ENCODE data around the gene GABARAP. TPM values are rescaled to one million over a fixed set of nuclear protein-coding genes. Genes with fewer than 3 reads are reported as not detected.

Gene GABARAP
- total RNA-seq, result 1,000 to 10,000 TPM in 1 of 7 donors, 100 to 1,000 TPM in 6; 526 to 1,303 (median 619) TPM
- 1,000 to 10,000 TPM in 1 of 2 donors, 100 to 1,000 TPM in 1; 763 to 1,518 TPM for polyA plus RNA-seq
- long read RNA-seq, donor 1, transcript GABARAP-201 (4 exons, 1,634 nt), result major isoform, 257 of 271 reads
- long read RNA-seq, donor 1, partial matches to known transcripts, result 1 of 271 reads
- long read RNA-seq, donor 1, other reads (novel, unspliced or antisense), result 10 of 271 reads
- long read RNA-seq, donor 2, transcript GABARAP-204 (3 exons, 837 nt), result minor isoform, 12 of 225 reads
- long read RNA-seq, donor 2, transcript GABARAP-201 (4 exons, 1,634 nt), result major isoform, 211 of 225 reads
- long read RNA-seq, donor 2, partial matches to known transcripts, result 0 of 225 reads
- long read RNA-seq, donor 2, other reads (novel, unspliced or antisense), result 0 of 225 reads
- long read RNA-seq, donor 3, transcript GABARAP-201 (4 exons, 1,634 nt), result major isoform, 322 of 335 reads
- long read RNA-seq, donor 3, partial matches to known transcripts, result 3 of 335 reads
- long read RNA-seq, donor 3, other reads (novel, unspliced or antisense), result 5 of 335 reads

DNA sequence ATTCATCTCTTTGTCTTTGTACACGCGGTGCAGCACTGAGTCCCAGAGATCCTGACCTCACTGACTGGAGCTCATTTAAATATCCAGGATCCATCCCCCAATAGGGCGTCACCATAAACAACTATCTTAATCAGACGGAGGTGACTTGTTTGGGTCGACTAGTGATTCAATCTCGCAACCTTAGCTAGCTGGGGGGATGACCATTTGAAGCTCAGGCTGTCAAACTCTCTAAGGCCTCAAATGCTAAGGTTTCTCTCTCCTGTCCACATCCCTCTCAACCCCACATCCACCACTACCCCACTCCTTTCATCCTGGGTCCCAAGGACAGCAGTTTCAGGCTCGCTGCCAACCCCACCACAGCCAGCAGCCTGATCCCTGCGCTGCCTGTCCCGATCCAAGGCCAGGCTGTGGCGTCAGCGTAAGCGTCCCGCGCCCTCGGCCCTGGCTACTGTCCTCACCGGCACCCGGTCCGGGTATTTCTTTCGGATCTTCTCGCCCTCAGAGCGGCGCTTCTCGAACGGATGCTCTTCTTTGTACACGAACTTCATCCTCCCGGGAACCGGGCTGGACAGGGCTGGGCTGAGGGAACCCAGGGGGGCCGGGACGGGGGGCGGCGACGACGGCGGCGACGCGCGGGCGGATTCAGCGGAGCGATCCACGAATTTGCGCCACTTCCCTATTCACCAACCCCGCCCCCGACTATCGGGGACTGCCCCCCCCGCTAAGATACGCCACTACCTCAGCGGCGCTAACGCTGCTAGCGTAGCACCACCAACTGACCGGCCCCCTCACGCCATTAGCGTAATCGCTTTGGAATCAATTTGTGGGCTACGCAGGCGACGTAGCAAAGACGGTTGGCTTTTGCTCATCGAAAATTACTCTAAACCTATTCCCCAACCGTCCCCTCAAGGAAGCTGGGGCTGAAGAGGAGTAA lies at the start of gene GABARAP:
GABARAP (minus strand) TSS at position 667 of the 934 bp plus-strand sequence; CDS start at position 548, 119 bp downstream.
- peak; percentile 94 to 98 (median 97) for DNase-seq
- Histone ChIP-seq H3K36me3 (no peaks in the 10 kb centered on the region), H3K9me3 (no peaks in the 10 kb centered on the region), H3K4me3 (peak within 1 kb of the TSS; percentile 86), H3K27me3 (no peaks in the 10 kb centered on the region), H3K4me1 (ENCODE audit: insufficient read depth) (peaks cover 7% of the 10 kb centered on the region), H3K27ac (peak within 1 kb of the TSS; percentile 91 to 98)
- TF ChIP-seq POLR2A (IDR thresholded peaks at IDR 0.05) (peak; percentile 82), CTCF (IDR thresholded peaks at IDR 0.05) (no peak)
- intact Hi-C loops (cut with DNase I), result no loop called here
- WGBS, 3 donors, result 0 to 1% (median 0%) methylated on average over 56 to 62 of the region's 62 CpGs

DNA sequence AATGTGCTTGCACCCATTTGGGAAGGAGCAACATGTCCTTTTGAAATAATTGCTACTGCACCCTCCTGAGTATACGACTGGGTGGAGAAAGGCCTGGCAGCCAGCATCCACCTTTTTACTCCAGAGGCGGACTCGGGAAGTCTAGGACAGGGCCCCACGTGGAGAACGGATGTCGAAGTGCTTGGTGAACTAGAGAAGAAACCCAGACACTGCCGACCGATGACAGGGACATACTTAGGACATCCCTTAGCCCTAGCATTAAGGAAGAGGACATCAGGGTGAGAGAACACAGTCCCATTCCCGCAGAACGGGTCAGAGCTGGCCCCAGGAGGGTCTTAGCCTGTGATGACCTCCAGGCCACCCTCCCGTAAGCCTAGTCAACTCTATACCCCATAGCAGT lies 48.4 kb upstream of the GABARAP start:
- no peaks in the 10 kb centered on the region for H3K36me3 ChIP-seq
- DNase-seq, result no peak
- peaks cover 3% of the 10 kb centered on the region for H3K27me3 ChIP-seq
- H3K4me3 ChIP-seq, result no peak overlapping the region
- TF ChIP-seq POLR2A (IDR thresholded peaks at IDR 0.05) (no peak), EP300 (IDR thresholded peaks at IDR 0.05) (no peak), CTCF (IDR thresholded peaks at IDR 0.05) (no peak)
- intact Hi-C loops (cut with DNase I), result loop anchor here in 1 of 4 donors (5.0 kb wide), 1 partner anchor 248 kb away; the partner anchor contains the start of gene SLC16A11
- peaks cover 9% of the 10 kb centered on the region for H3K4me1 ChIP-seq (ENCODE audit: insufficient read depth)
- 73 to 76% (median 75%) methylated on average over 11 of the region's 11 CpGs for WGBS, 3 donors
- H3K9me3 ChIP-seq, result no peaks in the 10 kb centered on the region
- H3K27ac ChIP-seq, result no peak overlapping the region

GRCh38 chr17:7290166-7290565 lies 47.9 kb upstream of the GABARAP start:
- H3K9me3 ChIP-seq, result no peaks in the 10 kb centered on the region
- H3K4me1 ChIP-seq (ENCODE audit: insufficient read depth), result peaks cover 8% of the 10 kb centered on the region
- no peak overlapping the region for H3K4me3 ChIP-seq
- intact Hi-C loops (cut with DNase I), result loop anchor here in 1 of 4 donors (5.0 kb wide), 1 partner anchor 248 kb away; the partner anchor contains the start of gene SLC16A11
- TF ChIP-seq POLR2A (IDR thresholded peaks at IDR 0.05), result no peak
- no peak for TF ChIP-seq EP300 (IDR thresholded peaks at IDR 0.05)
- no peak for TF ChIP-seq CTCF (IDR thresholded peaks at IDR 0.05)
- DNase-seq, result no peak
- H3K36me3 ChIP-seq, result no peaks in the 10 kb centered on the region
- peaks cover 3% of the 10 kb centered on the region for H3K27me3 ChIP-seq
- no peak overlapping the region for H3K27ac ChIP-seq
- 83 to 89% (median 88%) methylated on average over 19 of the region's 19 CpGs for WGBS, 3 donors
